ENCODE results near the gene MEMO1.

DNA sequence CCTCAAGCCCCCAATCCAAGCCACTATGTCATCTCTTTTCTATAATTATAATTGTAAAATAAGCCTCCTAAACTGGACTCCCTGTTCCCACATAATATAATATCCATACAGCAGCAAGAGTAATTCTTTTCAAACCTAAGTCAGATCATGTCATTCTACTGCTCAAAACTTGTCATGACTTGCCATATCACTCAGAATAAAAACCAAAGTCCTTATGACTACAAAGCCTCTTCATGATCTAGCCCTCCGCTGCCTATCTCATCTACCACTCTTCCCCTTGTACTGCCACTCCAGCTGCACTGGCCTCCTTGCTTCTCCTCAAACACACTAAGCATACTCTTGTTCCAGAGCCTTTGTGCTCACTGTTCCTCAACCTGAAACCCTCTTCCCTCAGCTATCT is 69.9 kb downstream of the MEMO1 start:
- TF ChIP-seq BHLHE40 (IDR thresholded peaks at IDR 0.05; ENCODE audit: borderline replicate concordance) (no peak), CTBP1 (IDR thresholded peaks at IDR 0.05; ENCODE audit: borderline replicate concordance) (no peak), FOXA1 (IDR thresholded peaks at IDR 0.05) (no peak), SP1 (IDR thresholded peaks at IDR 0.05) (no peak), FOXM1 (IDR thresholded peaks at IDR 0.05; ENCODE audit: borderline replicate concordance) (no peak), L3MBTL2 (conservative IDR thresholded peaks at IDR 0.05) (no peak), SUZ12 (IDR thresholded peaks at IDR 0.05) (no peak), FOXK2 (IDR thresholded peaks at IDR 0.05) (no peak), TARDBP (IDR thresholded peaks at IDR 0.05) (no peak), ELF4 (IDR thresholded peaks at IDR 0.05) (no peak), ZNF384 (IDR thresholded peaks at IDR 0.05) (no peak), NFRKB (IDR thresholded peaks at IDR 0.05) (no peak)
- TF ChIP-seq, protein P1, sequence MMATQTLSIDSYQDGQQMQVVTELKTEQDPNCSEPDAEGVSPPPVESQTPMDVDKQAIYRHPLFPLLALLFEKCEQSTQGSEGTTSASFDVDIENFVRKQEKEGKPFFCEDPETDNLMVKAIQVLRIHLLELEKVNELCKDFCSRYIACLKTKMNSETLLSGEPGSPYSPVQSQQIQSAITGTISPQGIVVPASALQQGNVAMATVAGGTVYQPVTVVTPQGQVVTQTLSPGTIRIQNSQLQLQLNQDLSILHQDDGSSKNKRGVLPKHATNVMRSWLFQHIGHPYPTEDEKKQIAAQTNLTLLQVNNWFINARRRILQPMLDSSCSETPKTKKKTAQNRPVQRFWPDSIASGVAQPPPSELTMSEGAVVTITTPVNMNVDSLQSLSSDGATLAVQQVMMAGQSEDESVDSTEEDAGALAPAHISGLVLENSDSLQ (IDR thresholded peaks at IDR 0.05) = no peak
